Tibial nerve (tissue), 4 donors: ENCODE results near the gene SHANK3.

ENCODE experiments used
- EP300 ChIP-seq, 2 donors: sonication (generic); formaldehyde crosslinking; IDR thresholded peaks; one replicate each; pipeline ENCODE4 v1.6.1; 2017; ENCODE audit warnings: antibody characterized with exemption in 2 of 2, mild to moderate bottlenecking in 1 of 2
- POLR2A ChIP-seq, 2 donors: fragments of 450-650 bp; IDR thresholded peaks; one replicate each; pipeline ENCODE4 v1.6.1; 2017; ENCODE audit warnings: antibody characterized with exemption in 2 of 2, mild to moderate bottlenecking in 2 of 2, moderate library complexity in 2 of 2
- TF ChIP-seq, protein P1 (sequence below), 5 experiments: fragments of 200-600 bp in 3 of 5; fragments of 450-650 bp in 2 of 5; sonication (generic) in 3 of 5; IDR thresholded peaks; one replicate each; pipeline ENCODE4 v1.5.1; 2016 to 2019; ENCODE audit warnings: antibody characterized with exemption in 5 of 5, mild to moderate bottlenecking in 3 of 5, moderate library complexity in 2 of 5

DNA sequence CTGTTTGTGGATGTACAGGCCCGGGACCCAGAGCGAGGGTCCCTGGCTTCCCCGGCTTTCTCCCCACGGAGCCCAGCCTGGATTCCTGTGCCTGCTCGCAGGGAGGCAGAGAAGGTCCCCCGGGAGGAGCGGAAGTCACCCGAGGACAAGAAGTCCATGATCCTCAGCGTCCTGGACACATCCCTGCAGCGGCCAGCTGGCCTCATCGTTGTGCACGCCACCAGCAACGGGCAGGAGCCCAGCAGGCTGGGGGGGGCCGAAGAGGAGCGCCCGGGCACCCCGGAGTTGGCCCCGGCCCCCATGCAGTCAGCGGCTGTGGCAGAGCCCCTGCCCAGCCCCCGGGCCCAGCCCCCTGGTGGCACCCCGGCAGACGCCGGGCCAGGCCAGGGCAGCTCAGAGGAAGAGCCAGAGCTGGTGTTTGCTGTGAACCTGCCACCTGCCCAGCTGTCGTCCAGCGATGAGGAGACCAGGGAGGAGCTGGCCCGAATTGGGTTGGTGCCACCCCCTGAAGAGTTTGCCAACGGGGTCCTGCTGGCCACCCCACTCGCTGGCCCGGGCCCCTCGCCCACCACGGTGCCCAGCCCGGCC lies 48.7 kb downstream of the SHANK3 start:
- TF ChIP-seq, protein P1, sequence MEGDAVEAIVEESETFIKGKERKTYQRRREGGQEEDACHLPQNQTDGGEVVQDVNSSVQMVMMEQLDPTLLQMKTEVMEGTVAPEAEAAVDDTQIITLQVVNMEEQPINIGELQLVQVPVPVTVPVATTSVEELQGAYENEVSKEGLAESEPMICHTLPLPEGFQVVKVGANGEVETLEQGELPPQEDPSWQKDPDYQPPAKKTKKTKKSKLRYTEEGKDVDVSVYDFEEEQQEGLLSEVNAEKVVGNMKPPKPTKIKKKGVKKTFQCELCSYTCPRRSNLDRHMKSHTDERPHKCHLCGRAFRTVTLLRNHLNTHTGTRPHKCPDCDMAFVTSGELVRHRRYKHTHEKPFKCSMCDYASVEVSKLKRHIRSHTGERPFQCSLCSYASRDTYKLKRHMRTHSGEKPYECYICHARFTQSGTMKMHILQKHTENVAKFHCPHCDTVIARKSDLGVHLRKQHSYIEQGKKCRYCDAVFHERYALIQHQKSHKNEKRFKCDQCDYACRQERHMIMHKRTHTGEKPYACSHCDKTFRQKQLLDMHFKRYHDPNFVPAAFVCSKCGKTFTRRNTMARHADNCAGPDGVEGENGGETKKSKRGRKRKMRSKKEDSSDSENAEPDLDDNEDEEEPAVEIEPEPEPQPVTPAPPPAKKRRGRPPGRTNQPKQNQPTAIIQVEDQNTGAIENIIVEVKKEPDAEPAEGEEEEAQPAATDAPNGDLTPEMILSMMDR (IDR thresholded peaks at IDR 0.05) = no peak
- no peak for TF ChIP-seq POLR2A (IDR thresholded peaks at IDR 0.05)
- TF ChIP-seq EP300 (IDR thresholded peaks at IDR 0.05) = no peak
